Adrenal gland (tissue), 12 donors: Measurements from ENCODE around the gene SMIM43. TPM values are rescaled to one million over a fixed set of nuclear protein-coding genes. Genes with fewer than 3 reads are reported as not detected.

ENCODE experiments used
- DNase-seq, 7 donors: peaks; one replicate each; pipeline ENCODE4 v3.0.0-alpha.2; 2019 to 2020
- H3K27ac ChIP-seq, 5 donors: fragments of 200-600 bp; sonication (generic) in 4 of 5; 1 replicate in 3 of 5; 2 replicates in 2 of 5; pipeline versions ENCODE4 v1.5.1 to v1.8.0; 2016 to 2020; ENCODE audit warnings: mild to moderate bottlenecking in 1 of 5
- H3K27me3 ChIP-seq: fragments of 200-600 bp; 2 replicates; pipeline ENCODE4 v1.8.0; 2021
- H3K36me3 ChIP-seq, 2 donors: fragments of 200-600 bp; replicated peaks in 1 of 2; 1 replicate in 1 of 2; 2 replicates in 1 of 2; pipeline versions ENCODE4 v1.5.1 to v1.8.0; 2018 to 2022
- H3K4me1 ChIP-seq, 2 donors: fragments of 200-600 bp; replicated peaks in 1 of 2; 1 replicate in 1 of 2; 2 replicates in 1 of 2; pipeline versions ENCODE4 v1.5.1 to v1.8.0; 2018 to 2021
- H3K4me3 ChIP-seq, 4 donors: fragments of 200-600 bp; sonication (generic) in 3 of 4; one replicate each; pipeline ENCODE4 v1.5.1; 2016 to 2018
- H3K9me3 ChIP-seq, 3 donors: fragments of 200-600 bp; sonication (generic) in 1 of 3; replicated peaks in 1 of 3; 1 replicate in 2 of 3; 2 replicates in 1 of 3; pipeline versions ENCODE4 v1.5.1 to v1.8.0; 2016 to 2021
- CTCF ChIP-seq, 6 experiments: fragments of 450-650 bp in 4 of 6; fragments of 200-600 bp in 2 of 6; sonication (generic) in 1 of 6; IDR thresholded peaks; 1 replicate in 5 of 6; 2 replicates in 1 of 6; pipeline versions ENCODE4 v1.5.1 to v1.8.0; 2016 to 2021; ENCODE audit warnings: antibody characterized with exemption in 6 of 6, mild to moderate bottlenecking in 2 of 6, moderate library complexity in 1 of 6
- POLR2A ChIP-seq, 2 donors: fragments of 450-650 bp; IDR thresholded peaks; one replicate each; pipeline ENCODE4 v1.6.1; 2017; ENCODE audit warnings: antibody characterized with exemption in 2 of 2, mild to moderate bottlenecking in 2 of 2, moderate library complexity in 1 of 2
- WGBS, 4 donors: extraction: QIAGEN DNeasy Blood & Tissue Kit in 2 of 4; methylation state at CpG; one replicate each; pipeline versions ENCODE4 v1.1.5 to v1.1.7; 2013 to 2017; 5-methylcytosine and 5-hydroxymethylcytosine counted together
- intact Hi-C, 2 donors: fragments of 100-400 bp; cut with DNase I; formaldehyde crosslinking; loops; one replicate each; pipeline versions ENCODE4 v1.14.1 to v1.15.0; 2022 to 2023
- polyA plus RNA-seq, 3 donors: library from polyadenylated mRNA; stranded (reverse); fragments of 200-250 nt in 2 of 3; fragments of 350-450 nt in 1 of 3; fragmentation: Illumina TruSeq in 1 of 3; extraction: RNeasy Lipid Tissue Mini Kit (QIAGEN cat#74804) in 1 of 3; gene quantifications; one replicate each; pipeline ENCODE4 v1.2.3, GENCODE V29; 2013 to 2014
- total RNA-seq, 9 donors: library from RNA; depleted of rRNA in 4 of 9; stranded (reverse); fragments of >200 nt in 4 of 9; fragments of 120-200 nt in 1 of 9; fragmentation: NEBNext Ultra II Directional in 1 of 9; extraction: Animal tissue kit (Norgen Biotek cat#: 25700) in 1 of 9; gene quantifications; one replicate each; pipeline versions ENCODE4 v1.1.0 to v1.2.4, GENCODE V29; 2013 to 2023
- donor health status: healthy with polysubstance abuse.
- donor health status: Bipolar disorder and iron deficiency.
- donor health status: DM: yes; HTN: yes; CAD: no.
- donor health status: DM: no; HTN: no; CAD: no.
- donor health status: DM: no; HTN: no; CAD: no.
- donor health status: DM: yes; HTN: yes; CAD: no.

Gene SMIM43
- total and polyA plus RNA-seq, 12 donors, result 0.14 to 0.20 (median 0.16) TPM; not detected in 9

- H3K27ac ChIP-seq, result peak overlapping the region in 1 of 5 donors; percentile 91
Observed at GRCh38 chr4:121799867-121800501, 35.0 kb upstream of the SMIM43 start.

GRCh38 chr4:121799208-121799823, 34.4 kb upstream of the SMIM43 start:
- TF ChIP-seq POLR2A (IDR thresholded peaks at IDR 0.05), result no peak
- TF ChIP-seq CTCF (IDR thresholded peaks at IDR 0.05), result no peak
- no peaks in the 10 kb centered on the region for H3K9me3 ChIP-seq
- intact Hi-C loops, result no loop called here
- DNase-seq, result no peak
- H3K27me3 ChIP-seq, result no peaks in the 10 kb centered on the region
- 73 to 76% (median 74%) methylated on average over 2 of the region's 2 CpGs for WGBS, 4 donors
- peaks cover 0 to 10% of the 10 kb centered on the region in 2 donors for H3K4me1 ChIP-seq
- no peak overlapping the region for H3K27ac ChIP-seq
- H3K4me3 ChIP-seq, result no peak overlapping the region
- peaks cover 0 to 16% of the 10 kb centered on the region in 2 donors for H3K36me3 ChIP-seq

More at GRCh38 chr4:121799867-121800501, 35.0 kb upstream of the SMIM43 start:
- no peak for DNase-seq
- WGBS, 4 donors, result 89 to 91% (median 89%) methylated on average over 3 of the region's 3 CpGs
- TF ChIP-seq POLR2A (IDR thresholded peaks at IDR 0.05) (no peak), CTCF (IDR thresholded peaks at IDR 0.05) (no peak)
- H3K4me3 ChIP-seq, result no peak overlapping the region
- intact Hi-C loops, result no loop called here
- H3K27me3 ChIP-seq, result no peaks in the 10 kb centered on the region
- no peaks in the 10 kb centered on the region for H3K9me3 ChIP-seq
- peaks cover 0 to 23% of the 10 kb centered on the region in 2 donors for H3K36me3 ChIP-seq
- peaks cover 0 to 10% of the 10 kb centered on the region in 2 donors for H3K4me1 ChIP-seq

GRCh38 chr4:121796283-121796682, 31.3 kb upstream of the SMIM43 start:
- Histone ChIP-seq H3K9me3 (no peaks in the 10 kb centered on the region), H3K27me3 (no peaks in the 10 kb centered on the region), H3K4me1 (no peaks in the 10 kb centered on the region), H3K4me3 (no peak overlapping the region), H3K36me3 (no peaks in the 10 kb centered on the region), H3K27ac (no peak overlapping the region)
- intact Hi-C loops, result no loop called here
- DNase-seq, result no peak
- no peak for TF ChIP-seq POLR2A (IDR thresholded peaks at IDR 0.05)
- no peak for TF ChIP-seq CTCF (IDR thresholded peaks at IDR 0.05)

- Histone ChIP-seq H3K36me3 (no peaks in the 10 kb centered on the region), H3K9me3 (no peaks in the 10 kb centered on the region), H3K4me1 (no peaks in the 10 kb centered on the region), H3K4me3 (no peak overlapping the region), H3K27me3 (no peaks in the 10 kb centered on the region), H3K27ac (no peak overlapping the region)
- whole genome bisulfite sequencing, 4 donors, result 67 to 78% (median 76%) methylated on average over 5 of the region's 5 CpGs
- no peak for DNase-seq
- TF ChIP-seq CTCF (IDR thresholded peaks at IDR 0.05) (no peak), POLR2A (IDR thresholded peaks at IDR 0.05) (no peak)
- intact Hi-C loops, result no loop called here
Observed at GRCh38 chr4:121794505-121795188, 29.7 kb upstream of the SMIM43 start.
